ENCODE measurements around the gene SLC22A23.

The SLC22A23 gene

DNA sequence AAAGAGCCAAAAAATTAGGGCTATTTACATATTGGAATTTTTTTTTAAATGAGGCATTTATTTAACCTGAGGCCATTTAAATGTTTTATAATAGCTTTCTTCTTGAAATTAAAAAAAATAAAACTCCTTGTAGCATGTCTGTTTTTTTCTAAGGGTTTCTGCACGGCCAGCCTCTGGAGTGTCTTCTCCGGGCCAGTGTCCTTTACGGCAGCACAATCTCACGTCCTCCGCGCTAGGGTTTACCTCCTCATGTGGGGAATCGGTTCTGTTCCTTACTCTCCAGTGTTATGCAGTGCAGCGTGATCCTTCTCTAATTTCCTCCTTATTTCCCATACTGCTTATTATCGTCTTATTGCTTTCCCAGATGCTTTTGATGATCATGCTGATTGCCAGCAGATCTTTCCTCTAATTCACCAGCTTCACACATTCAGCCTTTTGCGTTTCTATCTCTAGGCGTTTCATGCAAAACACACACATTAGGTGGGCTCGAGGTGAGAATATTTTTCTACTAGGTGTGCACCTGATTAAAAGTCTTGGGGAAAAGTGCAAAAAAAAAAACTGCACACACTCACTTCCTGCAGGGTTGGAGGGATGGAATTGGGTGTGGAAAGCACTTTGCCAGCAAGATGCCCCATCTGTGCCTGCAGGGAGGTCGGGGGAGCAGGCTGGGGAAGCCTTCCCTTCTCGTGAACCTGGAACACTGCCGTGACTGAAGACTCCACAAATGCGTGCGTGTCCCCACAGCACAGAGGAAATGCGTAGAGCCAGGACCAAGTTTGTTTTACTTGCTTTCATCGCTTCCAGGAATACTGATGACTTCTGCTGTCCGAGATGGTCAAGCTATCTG, 142.0 kb downstream of the SLC22A23 start:
- no peak for DNase-seq

DNA sequence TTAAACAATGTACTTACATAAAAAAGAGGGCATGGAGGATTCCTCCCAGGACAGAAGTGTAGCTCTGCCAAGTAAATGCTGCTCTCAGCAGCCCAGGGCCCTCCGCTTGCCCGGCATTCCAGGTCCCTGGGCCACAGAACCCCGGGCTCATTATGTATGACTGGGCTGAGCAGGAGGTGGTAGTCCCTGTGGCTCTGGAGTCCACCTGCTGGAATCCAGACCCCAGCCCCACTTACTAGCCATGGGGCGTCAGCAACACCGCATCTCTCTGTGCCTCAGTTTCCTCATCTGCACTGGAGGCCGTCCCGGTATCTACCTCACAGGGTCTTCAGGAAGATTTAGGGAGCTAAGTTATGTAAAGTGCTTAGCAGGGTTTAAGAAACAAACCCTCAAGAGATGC, 142.7 kb downstream of the SLC22A23 start:
- no peak for DNase-seq

DNA sequence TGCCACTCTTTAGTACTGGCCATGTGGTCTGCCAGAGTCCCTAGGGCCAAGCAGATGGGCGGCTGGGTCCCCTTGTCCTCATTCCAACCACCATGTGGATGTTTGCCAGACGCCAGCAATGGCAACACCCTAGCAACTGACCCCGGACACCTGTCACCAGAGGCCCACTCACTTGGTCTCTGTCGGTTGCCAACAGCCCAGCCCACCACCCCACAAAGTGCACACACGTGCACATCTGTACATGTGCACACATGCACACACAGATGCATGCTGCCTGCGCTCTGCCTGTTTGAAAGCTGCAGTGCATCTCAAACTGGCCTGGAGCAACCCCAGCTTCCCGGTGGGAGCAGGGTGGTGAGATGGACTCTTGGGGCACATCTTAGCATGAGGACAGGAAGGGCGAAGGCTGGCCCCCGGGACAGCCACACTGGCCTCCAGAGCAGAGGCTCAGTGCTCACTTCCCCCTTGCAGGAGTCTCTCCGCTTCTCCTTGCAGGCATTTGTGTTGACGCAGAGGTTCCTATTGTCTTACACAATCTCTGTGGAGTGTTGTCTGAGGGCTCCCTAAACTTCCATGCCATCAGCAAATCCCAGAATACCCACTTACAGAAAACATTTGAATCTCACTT, 144.1 kb downstream of the SLC22A23 start:
- DNase-seq, result no peak

DNA sequence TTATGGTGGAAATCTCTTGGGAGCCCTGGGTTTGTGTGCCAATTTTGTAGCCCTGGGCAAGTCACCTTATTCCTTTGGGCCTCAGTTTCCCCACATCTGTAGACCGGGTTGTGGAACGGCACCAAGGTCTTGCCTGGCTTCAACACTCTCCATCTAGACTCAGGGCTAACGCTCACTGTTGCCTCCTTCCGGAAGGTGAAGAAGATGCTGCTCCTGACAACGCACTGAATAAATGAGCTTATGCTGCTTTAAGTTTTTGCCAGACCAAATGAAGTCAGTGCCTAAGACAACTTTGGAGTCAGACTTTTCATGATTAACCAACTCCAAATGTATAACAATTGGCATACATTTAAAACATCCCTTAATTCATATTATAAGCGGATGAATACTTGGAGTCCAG, 145.0 kb downstream of the SLC22A23 start:
- no peak for DNase-seq

DNA sequence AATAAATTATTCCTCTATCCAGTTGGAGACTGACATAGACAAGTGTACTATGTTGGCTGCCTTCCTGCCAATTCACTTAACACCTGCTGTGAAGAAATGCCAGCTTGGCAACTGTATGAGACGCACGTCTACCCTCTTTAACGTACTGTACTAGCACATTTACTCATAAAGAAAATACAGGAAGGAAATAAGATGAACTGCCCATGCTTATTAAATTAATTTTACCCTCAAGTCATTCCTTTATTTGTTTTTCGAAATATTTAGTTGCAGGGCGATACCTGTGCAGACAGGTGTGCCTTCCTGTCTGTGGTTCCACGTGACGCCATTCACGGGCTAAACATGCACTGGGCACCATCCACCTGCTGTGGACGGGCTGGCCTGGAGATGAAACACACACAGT, 146.1 kb downstream of the SLC22A23 start:
- DNase-seq, result no peak

DNA sequence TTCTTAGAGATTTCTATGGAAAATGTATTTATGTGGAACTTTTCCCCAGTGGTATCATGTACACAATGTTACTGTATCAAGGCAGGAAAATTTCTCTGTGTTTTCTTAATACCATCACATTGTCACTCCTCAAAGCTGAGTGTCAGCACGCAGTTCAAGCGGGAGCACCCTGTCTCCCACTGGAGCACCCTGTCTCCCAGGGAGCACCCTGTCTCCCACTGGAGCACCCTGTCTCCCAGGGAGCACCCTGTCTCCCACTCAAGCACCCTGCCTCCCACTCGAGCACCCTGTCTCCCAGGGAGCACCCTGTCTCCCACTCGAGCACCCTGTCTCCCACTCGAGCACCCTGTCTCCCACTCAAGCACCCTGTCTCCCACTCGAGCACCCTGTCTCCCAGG, 146.8 kb downstream of the SLC22A23 start:
- DNase-seq, result no peak

DNA sequence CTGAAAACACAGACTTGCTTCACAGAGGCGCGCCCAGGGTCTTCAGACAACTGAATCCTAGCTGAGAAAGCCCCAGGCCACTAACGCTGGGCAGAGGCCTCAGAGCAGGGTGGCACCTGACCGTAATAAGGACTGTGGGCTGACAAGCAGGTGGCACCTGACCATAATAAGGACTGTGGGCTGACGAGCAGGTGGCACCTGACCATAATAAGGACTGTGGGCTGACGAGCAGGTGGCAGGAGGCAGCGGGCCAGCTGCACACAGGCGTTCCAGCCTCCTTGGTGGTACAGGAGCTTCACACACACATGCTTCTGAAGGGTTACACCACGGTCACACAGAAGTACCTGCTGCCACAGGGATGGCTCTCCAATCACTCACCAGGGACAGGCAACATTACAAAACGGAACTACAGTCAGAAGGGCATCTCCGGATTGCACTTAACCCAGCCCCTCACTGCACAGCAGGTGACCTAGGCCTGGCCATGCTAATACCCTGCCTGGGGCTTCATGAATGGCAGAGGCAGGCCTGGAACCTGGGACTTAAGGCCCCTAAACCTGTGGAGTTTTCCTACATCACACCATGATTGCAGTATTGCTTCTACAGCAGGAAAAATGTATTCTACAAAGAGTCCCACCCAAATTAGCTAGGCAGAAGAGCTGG, 147.3 kb downstream of the SLC22A23 start:
- no peak for DNase-seq

DNA sequence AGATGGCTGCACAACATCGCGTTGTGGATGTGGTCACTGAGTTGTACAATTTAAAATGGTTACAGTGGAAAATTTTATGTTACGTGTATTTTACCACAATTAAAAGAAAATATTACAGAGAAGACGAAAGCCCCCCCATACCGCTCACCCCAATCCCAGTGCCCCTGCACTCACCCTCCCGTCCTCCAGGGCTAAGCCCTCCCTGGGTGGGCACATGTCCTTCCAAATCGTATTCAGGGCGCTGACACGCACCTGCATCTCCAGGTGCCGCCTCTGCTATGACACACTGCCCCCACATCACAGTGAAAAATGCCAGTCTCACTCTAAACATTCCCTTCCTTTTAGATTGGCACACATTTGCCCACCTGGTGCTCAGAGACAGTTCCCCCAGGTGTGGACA, 148.7 kb downstream of the SLC22A23 start:
- no peak for DNase-seq

DNA sequence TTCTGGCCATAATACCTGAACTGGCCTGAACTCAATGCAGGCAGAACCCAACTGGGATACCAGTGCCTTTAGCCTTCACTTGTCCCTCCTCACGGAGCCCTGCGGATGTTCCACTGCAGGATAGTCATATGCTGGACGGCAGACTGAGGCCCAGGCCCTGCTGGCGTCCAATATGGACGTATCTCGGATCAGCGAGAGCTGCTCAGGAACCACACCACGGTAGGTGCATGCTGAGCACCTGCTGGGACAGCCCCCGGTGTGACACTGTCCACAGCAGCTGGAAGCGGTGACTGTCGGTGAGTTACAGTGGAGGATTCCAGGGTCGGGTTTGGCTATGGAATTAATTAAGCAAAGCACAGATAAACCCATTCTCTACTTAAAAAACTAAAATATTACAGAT, 149.4 kb downstream of the SLC22A23 start:
- no peak for DNase-seq

DNA sequence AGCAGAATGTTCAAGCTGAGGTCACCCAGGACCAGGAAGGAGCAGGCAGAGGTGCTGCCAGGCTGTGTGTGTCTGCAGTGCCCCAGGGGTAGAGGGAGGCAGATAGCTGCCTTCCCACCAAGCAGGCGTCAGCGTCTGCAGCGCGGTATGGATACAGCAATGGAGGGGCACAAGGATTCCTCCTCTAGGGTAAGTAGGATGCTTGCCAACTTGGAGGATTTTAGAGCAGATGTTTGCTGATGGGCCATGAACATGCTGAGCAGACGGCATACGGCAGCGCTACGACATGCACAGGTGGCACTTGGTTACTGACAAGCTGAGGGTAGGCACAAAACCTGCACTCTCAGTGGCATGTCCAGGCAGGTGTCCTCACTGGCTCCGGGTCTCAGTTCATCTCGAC, 150.0 kb downstream of the SLC22A23 start:
- DNase-seq, result no peak

DNA sequence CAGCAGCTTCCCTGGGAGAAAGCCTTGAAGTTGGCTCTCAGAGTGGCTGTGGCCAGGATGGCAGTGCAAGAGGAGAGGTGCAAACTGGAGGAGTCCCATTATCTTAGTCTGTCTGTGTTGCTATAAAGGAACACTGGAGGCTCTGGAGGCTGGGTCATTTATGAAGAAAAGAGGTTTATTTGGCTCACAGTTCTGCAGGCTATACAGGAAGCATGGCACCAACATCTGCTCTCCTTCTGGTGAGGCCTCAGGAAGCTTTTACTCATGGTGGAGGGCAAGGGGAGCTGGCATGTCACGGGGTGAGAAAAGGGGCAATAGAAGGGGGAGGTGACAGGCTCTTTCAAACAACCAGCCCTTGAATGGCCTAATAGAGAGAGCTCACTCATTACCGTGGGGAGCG, 151.0 kb downstream of the SLC22A23 start:
- no peak for DNase-seq

DNA sequence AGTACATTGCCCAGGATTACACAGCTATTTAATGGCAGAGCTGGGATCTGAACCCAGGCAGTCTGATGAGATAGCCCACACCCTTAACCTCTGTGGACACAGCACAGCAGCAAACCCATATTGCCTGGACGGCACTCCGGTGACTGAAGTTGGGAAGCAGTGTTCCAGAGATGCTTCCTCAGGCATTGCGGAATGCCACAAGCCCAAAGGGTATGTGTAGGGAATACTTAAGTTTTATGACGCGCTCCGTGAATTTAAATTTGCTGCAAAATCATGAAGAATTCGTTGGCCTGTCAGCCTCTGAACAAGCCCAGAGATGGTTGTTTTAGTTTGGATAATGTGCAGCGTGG, 151.7 kb downstream of the SLC22A23 start:
- DNase-seq, result no peak

DNA sequence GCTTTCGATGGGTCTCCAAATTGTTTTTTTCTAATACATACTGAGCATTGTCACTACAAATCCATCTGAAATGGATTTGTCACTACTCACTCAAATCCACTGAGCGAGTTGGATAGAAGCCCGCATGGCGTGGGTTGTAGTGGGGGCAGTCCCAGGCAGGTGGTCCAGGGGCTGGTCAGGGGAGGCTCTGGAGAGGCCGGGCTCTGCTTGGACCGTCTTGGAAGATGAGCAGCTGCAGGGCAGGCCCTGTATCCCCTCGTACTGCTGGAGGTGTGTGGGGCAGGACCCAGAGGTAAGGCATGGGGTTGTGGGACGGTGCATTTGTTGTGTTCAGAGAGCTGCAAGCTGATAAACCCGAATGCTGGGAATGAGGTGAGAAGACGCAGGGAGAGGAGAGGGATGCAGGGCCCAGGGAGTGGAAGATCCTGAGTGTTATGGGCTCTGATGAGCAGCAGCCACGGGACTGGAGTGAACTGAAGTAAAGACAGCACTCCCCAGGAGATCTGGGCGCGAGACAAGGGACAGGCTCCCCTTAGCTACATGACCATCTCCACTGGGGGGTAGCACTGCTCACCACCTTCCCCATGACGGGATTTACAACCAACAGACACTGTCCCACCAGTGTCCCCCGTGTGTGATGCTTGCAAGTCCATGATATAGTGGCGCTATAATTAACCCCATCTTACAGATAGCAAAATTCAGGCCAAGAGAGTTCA, 152.2 kb downstream of the SLC22A23 start:
- no peak for DNase-seq

DNA sequence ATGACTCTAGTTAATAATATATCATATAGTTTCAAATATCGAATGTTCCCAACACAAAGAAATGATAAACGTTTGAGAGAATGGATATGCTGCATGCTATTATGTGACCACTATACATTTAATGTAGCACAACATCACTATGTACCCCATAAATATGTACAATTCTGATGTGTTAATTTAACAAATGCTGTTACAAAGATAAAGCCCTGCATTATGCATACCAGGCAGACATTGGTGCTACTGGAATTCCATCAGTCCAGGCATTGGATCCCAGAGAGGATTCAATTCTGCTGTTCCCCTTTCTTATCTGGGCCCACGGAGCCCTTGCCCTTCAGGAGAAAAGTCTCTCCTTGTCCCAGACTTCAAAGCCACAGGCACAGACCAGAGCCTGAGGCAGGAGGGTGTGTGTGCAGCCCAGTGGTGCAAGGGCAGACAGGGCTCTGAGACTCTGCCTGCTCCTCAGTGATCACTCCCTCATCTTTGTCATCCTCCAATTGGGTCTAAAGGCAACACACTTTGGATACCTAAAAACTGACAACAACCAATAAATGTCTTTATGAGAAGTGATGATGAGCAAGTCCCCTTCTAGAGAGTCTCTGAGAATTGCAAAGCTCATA, 152.9 kb downstream of the SLC22A23 start:
- no peak for DNase-seq

DNA sequence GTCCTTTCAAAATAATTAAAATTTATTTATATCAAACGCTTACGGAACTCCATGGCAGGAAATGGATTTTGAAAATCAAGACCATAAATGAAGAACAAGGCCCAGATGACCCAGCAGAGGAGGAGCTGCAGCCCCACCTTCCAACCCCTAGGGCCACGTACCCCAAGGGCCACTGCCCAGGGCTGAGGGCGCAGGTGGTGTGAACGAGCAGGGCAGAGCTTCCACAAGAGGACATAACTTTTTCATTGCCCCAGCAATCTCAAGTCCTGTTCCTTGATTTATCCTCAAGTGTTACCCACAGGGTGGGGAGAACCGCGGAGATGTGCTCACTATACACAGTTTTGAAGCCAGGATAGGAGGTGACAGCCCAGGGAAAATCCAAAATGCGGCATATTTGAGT, 155.3 kb downstream of the SLC22A23 start:
- no peak for DNase-seq

DNA sequence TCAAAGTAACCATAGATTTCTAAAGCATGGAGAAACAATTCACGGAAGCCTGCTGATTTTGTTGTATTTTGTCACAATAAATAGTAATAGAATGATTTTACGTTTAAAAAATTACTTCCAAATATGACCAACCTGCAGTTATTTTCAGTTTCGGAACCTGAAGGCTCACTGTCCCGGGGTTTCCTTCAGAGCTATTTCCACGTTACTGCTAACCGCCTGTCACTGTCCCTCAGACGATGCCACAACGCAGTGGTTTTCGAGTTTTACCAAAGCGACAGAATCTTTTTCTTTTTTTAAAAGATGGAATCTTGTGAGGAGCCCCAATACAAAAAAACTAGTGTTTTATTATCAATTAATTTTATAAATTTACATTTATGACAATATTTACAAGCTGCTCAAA, 157.6 kb downstream of the SLC22A23 start:
- no peak for DNase-seq

DNA sequence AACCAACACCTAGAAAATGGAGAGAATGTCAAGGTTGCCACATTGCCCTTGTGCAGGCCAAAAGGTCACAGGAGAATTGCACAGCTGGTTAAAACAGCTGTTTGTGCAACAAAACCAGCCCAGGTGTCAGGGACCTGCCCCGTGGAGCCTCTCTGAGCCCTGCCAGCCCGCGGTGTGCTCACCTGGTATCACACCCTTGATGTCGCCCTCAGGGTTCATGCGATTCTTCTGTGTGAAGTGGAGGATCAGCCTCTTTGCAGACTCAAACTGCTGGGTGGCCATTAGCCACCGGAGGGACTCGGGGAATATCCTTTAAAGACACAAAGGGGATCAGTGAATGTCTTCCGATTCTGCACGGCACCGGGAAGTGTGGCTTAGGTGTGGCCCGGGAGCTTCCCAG, 158.9 kb downstream of the SLC22A23 start:
- no peak for DNase-seq

DNA sequence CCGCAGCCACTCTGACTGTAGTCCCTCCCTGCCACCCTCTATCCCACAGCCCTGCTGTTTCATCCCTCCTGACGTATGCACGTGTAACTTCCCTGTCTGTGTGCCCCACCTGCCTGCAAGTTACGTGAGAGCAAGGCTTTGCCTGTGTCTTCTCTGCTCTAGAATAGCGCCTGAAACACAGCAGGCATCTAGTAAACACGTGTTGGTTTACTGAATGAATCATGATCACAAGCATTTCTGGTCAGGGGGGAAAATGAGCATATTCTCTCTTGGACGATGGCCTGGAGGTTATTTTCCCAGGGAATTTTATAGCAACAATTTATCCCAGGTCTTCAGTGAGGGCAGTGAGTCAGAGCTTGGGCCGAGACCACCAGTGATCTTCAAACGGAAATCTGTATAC, 159.8 kb downstream of the SLC22A23 start:
- no peak for DNase-seq

DNA sequence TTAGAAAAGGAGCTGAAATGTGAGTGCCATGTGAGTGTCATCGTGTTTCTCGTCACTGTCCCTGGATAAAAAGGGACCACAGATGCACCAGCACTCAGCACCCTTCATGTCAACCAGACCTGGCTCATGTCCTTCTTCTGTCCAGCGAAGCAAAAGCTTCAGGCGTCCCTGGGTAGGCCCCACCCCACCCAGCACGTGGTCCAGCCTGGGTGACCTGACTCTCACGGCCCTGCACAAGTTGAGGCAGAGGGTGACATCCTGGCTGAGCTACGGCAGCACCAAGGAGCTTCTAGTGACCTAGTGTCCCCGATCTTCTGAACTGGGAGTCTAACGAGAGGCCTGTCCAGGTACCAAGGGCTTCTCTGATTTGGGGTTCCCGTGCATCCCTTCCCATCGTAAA, 160.3 kb downstream of the SLC22A23 start:
- no peak for DNase-seq

DNA sequence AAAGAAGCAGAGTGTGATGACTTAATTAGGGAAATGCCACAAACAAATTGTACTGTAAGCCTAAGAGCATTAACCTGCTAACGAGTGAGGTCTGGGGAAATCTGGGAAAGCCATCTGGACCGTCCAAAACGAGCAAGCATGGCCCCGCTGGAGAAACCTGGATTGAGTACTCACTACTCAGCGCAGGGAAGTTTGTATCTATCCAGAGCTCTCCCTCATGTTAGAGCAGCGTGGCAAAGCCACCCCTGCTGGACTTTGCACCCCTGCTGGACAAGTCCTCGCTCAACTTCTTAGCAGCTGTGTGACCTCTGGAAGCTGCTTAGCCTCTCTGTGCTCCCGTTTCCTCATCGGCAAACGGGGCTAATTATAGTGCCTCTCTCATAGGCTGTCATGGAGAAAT, 160.8 kb downstream of the SLC22A23 start:
- DNase-seq, result no peak

DNA sequence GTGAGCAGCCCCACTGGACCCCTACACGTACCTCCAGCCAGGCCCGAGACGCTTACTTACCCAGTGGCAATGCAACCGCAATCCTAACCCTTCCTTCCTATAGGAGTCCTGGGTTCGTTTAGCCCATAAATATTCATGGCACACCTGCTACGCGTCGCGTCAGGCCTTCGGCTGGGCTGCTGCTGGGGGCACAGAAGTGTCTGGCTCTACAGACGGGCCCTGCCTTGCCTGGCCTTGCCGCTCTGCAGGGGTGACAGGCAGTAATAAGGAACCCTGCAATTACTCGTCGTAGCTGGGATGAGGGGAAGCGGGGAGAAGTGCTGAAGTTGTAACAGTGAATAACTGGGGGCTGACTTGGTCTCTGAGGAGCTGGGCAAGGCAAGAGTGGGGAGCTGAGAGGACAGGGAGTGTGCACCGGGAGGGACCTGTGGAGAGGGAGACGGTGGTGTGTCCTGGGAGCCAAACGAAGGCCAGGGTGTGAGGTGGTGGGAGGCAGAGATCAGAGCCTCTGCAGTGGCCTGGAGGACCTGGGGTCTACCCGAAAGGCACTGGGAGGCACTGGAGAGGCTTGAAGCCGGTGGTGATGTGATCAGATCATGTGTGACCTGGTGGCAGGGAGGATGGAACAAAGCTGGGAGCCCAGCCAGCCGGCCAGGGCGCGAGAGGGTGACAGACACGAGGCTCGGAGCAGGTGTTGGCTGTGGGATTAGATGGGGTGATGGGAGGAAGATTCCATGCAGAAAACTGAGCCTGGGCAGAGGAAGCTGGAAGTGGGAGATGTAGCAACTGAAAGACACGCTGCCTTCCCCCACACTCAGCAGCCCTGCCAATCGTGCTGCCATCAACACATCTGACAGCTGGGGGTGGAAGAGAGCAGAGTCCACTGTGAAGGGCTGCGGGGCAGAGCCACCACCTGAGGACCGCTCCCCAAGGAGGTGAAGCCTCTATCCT, 161.7 kb downstream of the SLC22A23 start:
- DNase-seq, result no peak

DNA sequence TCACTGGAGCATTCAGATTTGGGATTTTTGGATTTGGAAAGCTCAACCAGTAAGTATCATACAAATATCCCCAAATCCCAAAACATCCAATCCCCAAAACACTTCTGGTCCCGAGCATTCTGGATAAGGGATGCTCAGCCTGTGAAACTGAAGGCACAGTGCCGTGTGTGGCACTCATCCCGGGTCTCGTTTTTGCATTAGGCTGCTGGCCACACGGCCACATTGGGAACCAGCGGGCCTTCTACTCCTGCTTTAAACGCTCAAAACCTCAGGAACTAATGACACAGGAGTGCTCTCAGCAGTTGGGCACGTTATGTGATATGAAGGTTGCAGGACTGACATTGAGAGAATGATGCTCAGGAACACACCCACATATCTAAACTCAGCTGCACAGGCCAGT, 162.5 kb downstream of the SLC22A23 start:
- DNase-seq, result no peak
